Hematopoietic multipotent progenitor cell treated with erythropoietin and hydrocortisone succinate and interleukin-3 and kit ligand, for 4 days (in vitro differentiated cells): Measurements from ENCODE around the gene PSMD12.
"Not testable (repeated sequence)": the region's sequence is repeated elsewhere in the genome, so short reads cannot be mapped to it uniquely, and the experiment has no call there.

Experiments used
- DNase-seq: peaks from one replicate; pipeline ENCODE4 v3.0.0-alpha.2; 2015

PSMD12 gene

GRCh38 chr17:67366193-67367157, at the start of gene PSMD12:
TSS of gene PSMD12 (minus strand) at chr17:67366577. CDS start at chr17:67366519, 58 bp downstream.
- peak; percentile 96 for DNase-seq

DNA sequence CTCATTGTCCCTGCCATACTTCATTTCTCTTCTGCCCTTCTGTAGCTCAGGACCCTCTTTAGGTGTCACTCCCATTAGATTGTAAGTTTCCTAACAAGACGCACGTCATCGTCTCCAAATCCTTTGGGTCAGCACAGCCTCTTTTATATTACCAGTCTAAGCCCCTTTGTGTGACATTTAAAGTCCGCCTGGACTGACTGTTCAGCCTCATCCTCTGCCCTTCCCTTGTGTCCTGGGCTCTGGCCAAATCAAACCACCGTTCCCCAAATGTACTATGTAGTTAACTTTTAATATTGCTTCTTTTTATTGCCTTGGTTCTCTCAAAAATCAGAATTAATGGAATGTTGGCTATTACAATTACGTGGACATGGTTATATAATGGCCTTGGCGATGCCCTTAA, 48.9 kb upstream of the PSMD12 start:
- DNase-seq = no peak

- DNase-seq = no peak
These were observed 48.2 kb upstream of the PSMD12 start for GRCh38 chr17:67414559-67414958.

DNA sequence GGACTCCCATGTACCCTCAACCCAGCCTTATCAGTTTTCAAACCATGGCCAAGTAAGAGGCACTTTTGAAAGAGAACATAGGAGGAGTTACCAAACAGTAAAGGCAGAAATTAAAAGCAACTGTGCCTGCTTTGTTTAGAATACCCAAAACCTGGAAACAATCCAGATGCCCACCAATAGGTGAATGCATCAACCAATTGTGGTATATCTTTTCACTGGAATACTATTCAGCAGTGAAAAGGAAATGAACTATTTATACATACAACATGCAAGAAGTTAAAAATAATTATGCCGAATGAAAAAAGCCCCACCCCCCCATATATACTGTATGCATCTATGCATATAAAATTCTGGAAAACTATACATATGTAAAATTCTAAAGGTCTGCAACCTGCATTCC, 47.8 kb upstream of the PSMD12 start:
- no peak for DNase-seq

DNA sequence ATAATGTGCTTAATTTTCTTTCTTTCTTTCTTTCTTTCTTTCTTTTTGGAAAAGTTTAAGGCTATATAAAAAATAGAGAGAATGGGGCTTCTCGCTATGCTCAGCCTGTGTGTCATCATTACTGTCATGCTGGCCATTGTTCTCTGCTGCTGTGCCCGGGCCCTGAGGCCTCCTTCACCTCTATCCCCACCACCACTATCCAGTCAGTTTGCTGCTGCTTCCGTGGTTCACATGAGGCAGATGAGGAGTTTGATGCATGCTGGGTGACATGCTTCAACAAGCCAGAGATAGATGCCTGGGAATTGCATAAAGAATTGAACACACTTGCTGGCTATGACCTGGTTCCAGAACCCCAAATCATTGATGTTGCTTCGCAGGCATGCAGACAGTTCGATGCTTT, 47.0 kb upstream of the PSMD12 start:
- no peak for DNase-seq

GRCh38 chr17:67412941-67413340, 46.6 kb upstream of the PSMD12 start:
- no peak for DNase-seq

DNA sequence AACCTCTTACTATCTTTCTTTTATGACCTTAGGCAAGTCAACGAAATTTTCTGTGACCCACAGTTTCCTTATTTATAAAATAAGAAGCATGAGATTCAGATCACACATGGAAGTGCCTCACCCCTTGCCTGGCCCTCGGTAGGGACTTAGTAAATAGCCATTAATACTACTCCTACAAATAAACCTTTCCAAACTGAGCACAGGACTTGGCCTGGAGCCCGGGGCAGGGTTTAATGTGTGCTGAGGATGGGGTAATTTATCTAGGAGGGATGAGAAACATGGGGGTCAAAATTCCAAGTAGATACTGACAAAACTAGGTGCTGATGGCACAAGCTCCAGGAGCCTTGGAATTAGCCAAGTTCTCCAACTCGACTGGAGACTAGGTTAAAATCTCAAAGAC, 45.7 kb upstream of the PSMD12 start:
- DNase-seq = no peak

GRCh38 chr17:67411397-67411796, 45.0 kb upstream of the PSMD12 start:
- peak; percentile 22 for DNase-seq

GRCh38 chr17:67408455-67408830, 42.1 kb upstream of the PSMD12 start:
- not testable (repeated sequence) for DNase-seq

GRCh38 chr17:67403483-67403882, 37.1 kb upstream of the PSMD12 start:
- DNase-seq = no peak

GRCh38 chr17:67403065-67403464, 36.7 kb upstream of the PSMD12 start:
- no peak for DNase-seq

GRCh38 chr17:67401598-67402504, 35.5 kb upstream of the PSMD12 start:
- peak; percentile 27 for DNase-seq

DNA sequence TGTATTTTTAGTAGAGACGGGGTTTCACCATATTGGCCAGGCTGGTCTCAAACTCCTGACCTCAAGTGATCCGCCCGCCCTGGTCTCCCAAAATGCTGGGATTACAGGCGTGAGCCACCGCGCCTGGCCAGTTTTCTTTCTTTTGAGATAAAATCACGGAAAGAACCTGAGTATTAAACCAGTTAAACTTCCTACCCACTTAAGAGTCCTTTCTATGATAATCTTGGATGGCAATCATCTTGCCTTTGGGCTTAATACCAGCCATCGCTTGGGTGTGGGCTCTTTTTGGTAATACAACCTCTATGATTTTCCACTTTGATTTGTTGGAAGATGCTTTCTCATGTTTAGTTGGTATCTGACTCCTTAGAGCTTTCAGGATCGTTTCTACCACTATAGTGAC, 34.7 kb upstream of the PSMD12 start:
- no peak for DNase-seq

- DNase-seq = peak; percentile 58
These were observed 33.8 kb upstream of the PSMD12 start for GRCh38 chr17:67400193-67400592.

DNA sequence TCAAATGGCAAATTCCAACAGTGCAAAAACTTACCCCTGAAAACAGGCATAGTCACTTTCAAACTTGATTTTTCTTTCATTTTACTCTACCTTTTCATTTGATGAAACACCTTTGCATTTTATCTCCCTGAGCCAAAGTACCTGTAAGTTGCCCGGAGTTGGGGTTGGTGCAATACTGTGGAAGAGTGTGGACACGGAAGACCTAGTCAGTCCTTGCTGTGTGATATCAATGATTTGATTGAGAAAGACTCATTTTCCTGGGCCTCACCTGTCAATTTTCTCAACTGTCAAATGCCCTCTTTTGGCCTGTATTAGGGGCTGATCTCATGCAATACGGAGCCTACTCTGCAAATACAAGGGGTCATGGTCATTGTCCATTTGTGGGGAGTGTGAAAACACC, 33.3 kb upstream of the PSMD12 start:
- DNase-seq = no peak

DNA sequence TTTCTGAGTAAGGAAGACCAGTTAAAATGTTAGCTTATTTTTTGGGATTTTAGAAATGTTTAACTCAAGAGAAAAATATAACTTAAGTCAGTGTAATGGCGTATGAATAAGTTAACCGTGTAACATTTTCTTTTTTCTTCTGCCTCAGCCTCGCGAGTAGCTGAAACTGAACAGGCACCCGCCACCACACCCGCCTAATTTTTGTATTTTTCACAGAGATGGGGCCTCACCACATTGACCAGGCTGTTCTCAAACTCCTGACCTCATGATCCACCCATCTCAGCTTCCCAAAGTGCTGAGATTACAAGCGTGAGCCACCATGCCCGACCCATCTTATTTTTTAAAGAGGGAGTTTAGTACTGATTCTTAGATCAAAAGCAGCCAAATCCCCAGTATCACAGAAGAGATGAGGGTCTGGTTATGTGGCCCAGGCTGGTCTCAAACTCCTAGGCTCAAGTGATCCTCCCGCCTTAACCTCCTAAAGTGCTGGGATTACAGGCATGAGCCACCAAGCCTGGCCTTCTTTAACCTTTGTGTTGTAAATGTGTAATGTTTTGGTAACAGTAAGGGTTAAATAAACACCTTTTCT, 27.5 kb upstream of the PSMD12 start:
- DNase-seq = no peak

- DNase-seq = no peak
These were observed 25.7 kb upstream of the PSMD12 start for GRCh38 chr17:67392111-67392510.

GRCh38 chr17:67390646-67391361, 24.4 kb upstream of the PSMD12 start:
- peak; percentile 62 for DNase-seq

- no peak for DNase-seq
These were observed 23.7 kb upstream of the PSMD12 start for GRCh38 chr17:67390006-67390645.

DNA sequence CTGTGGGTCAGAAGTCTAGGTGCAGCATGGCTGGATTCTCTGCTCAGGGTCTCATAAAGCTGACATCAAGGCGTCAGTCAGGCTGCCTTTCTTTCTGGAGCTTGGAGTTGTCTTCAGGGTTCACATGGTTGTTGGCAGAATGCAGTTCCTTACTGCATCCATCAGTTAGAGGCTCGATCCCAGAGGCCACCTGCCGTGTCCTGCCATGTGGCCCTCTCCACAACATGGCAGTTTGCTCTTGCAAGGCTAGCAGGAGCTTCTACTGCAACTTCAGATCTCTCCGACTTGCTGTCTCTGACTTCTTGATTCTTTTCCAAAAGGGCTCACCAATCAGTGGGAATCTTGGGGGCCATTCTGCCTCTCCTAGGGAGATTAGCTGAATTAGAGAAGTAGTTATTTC, 22.6 kb upstream of the PSMD12 start:
- DNase-seq = no peak

- DNase-seq = not testable (repeated sequence)
These were observed 22.2 kb upstream of the PSMD12 start for GRCh38 chr17:67388536-67388935.

- DNase-seq = peak; percentile 79
These were observed 20.7 kb upstream of the PSMD12 start for GRCh38 chr17:67386965-67387551.
